CD4-positive, alpha-beta T cell treated with Interleukin-6 for 4 hours (primary cell): ENCODE data around the gene SRGAP1.
"Not testable (repeated sequence)": the region's sequence is repeated elsewhere in the genome, so short reads cannot be mapped to it uniquely, and the experiment has no call there.

ENCODE experiments used
- DNase-seq: peaks from one replicate; pipeline ENCODE4 v3.0.0-alpha.2; 2020; ENCODE audit warnings: mixed read lengths

SRGAP1 gene

DNA sequence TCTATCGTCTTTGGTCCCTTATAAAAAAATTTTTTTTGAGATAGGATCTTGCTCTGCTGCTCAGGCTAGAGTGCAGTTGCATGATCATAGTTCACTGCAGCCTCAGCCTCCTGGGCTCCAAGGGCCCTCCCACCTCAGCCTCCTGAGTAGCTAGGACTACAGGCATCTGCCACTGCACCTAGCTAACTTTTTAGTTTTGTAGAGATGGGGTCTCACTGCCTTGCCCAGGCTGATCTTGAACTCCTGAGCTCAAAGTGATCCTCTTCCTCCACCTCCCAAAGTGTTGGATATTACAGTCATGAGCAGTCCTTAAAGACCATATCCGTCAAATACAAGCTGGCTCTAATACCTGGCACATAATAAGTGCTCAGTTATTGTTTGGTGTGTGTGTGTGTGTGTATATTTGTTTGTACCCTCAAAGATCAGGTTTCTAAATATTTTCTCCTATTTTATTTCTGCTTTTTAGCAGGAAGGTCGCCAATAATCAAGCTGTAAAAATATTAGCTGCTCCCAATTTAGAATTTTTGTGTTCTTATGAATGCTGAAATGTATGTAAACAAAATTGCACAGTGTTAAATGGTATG lies 30.5 kb downstream of the SRGAP1 start:
- no peak for DNase-seq

- DNase-seq: no peak
These were observed 31.2 kb downstream of the SRGAP1 start for GRCh38 chr12:63875703-63876102.

- no peak for DNase-seq
These were observed 32.5 kb downstream of the SRGAP1 start for GRCh38 chr12:63876980-63877379.

GRCh38 chr12:63877693-63878092 lies 33.2 kb downstream of the SRGAP1 start:
- DNase-seq: no peak

GRCh38 chr12:63880235-63880634 lies 35.7 kb downstream of the SRGAP1 start:
- DNase-seq: not testable (repeated sequence)

DNA sequence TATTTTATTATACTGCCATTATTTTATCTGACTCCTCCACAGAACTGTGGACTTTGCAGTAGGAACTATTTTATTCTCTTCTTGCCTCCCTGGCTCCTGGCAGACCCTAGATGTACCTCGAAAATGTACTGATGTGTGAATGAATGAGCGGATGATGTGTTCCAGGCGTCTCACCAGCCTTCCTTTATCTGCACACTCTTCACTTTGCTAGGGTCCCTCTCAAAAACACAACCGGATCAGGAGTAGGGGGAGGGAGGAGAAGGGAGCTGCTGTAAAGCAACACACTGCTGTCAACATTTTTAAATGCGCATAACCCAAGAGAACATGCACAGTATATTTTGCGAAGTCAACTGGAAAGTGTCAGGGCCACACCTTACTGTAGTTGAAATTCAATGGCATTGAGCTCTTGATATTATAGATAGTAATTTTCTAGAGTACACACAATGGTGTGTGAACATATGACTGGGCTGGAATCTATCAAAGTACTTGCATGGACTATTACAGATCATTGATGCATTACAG lies 36.3 kb downstream of the SRGAP1 start:
- DNase-seq: no peak

DNA sequence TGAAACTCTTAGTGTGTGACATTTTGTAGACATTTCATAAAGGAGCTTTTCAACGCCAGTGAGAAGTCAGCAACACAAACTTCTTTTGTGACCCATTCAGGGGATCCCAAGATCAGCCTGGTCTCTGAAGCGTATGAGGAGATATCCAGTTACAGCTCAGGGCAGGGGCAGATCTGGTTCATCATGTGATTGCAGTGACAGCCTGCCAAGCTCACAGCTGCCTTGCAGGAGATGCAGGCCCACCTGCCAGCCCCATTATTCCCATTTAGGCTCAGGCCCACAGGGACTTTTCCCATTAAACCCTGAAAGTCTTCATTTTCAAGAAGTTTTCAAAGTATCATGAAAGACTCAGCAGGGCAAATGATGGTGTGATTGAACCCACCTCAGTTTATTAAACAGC lies 38.3 kb downstream of the SRGAP1 start:
- DNase-seq: no peak

- DNase-seq: no peak
These were observed 40.9 kb downstream of the SRGAP1 start for GRCh38 chr12:63885401-63885800.

- DNase-seq: no peak
These were observed 44.6 kb downstream of the SRGAP1 start for GRCh38 chr12:63888908-63889635.

DNA sequence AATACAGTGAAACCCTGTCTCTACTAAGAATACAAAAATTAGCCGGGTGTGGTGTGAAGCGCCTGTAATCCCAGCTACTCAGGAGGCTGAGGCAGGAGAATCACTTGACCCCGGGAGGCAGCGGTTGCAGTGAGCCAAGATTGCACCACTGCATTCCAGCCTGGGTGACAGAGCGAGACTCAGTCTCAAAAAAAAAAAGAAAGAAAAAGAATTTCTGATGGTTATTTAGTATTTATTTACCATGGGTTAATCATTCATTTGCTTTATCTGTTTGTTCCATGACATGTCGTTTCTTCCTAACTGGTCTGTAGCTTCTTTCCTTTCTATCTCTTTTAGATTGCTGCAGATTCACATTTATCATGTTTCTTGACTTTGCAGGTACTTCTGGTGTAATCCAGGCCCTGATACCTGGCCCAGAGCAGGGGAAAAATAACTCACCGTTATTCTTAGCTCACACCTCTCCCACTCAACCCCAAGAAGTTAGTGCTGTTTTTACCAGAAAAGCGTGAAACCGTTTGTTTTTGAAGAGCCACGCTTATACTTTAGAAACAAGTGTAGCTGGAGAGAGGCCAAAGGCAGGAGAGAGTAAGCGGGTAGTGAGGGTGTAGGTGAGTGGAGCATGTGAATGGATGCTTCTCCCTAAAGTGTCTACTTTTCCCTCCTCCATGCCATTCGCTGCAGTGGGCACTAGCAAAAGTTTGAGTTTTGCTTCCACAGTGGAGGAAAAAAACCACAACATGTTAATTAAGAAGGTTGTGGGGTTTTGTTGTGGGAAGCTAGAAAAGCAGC lies 45.4 kb downstream of the SRGAP1 start:
- DNase-seq: no peak

DNA sequence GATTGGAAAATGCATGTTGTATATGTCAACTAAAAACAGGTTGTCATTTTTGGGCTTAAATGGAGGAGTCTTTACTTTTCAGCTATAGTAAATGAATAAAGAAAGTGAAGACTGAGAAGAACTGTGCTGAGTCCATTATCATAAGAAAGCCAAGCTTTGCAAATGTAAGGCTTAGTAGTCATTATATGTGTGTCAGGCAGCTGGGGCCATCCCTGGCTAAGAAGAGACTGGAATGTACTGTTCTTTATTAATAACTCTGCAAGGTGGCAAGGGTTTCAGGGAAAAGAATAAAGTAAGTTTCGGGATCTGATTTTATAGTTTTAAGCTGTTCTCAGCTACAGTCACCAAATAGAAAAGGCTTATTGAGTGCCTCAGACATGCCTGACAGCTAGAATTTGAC lies 48.7 kb downstream of the SRGAP1 start:
- no peak for DNase-seq

- no peak for DNase-seq
These were observed 49.6 kb downstream of the SRGAP1 start for GRCh38 chr12:63894132-63894531.

GRCh38 chr12:63895841-63896240 lies 51.3 kb downstream of the SRGAP1 start:
- DNase-seq: no peak

- DNase-seq: no peak
These were observed 53.4 kb downstream of the SRGAP1 start for GRCh38 chr12:63897931-63898330.

DNA sequence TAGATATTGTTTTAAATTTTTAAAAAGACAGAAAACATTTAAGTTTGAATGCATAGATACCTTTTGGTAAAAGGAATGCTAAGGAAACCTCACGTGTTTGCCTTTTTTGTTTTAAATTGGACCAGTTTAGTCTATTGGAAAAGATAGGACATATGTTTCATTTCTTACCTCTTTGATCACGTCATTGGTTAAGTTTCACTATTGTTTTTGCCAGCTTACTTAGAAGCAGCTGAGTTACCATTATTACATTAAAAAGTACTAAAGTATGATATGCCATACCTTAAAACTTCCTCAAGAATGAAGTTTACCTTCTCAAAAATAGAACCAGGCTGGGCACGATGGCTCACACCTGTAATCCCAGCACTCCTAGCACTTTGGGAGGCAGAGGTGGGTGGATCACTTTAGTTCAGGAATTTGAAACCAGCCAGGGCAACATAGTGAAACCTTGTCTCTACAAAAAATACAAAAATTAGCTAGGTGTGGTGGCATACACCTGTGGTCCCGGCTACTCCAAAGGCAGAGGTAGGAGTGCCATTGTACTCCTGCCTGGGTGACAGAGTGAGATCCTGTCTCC lies 54.4 kb downstream of the SRGAP1 start:
- DNase-seq: no peak

DNA sequence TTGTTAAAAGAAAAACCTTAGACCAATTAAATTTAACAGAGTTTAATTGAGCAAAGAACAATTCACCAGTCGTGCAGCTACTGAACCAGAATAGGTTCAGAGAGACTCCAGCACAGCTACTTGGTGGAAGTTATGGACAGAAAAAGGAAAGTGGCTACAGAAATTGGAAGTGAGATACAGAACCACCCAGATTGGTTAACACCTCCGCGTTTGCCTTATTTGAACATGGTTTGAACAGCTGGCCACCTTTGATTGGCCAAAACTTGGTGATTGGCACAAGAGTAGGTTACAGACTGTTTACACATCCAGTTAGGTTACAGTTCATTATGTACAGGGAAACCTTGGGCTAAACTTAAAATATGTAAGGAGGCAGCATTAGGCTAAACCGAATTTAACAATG lies 54.9 kb downstream of the SRGAP1 start:
- no peak for DNase-seq

DNA sequence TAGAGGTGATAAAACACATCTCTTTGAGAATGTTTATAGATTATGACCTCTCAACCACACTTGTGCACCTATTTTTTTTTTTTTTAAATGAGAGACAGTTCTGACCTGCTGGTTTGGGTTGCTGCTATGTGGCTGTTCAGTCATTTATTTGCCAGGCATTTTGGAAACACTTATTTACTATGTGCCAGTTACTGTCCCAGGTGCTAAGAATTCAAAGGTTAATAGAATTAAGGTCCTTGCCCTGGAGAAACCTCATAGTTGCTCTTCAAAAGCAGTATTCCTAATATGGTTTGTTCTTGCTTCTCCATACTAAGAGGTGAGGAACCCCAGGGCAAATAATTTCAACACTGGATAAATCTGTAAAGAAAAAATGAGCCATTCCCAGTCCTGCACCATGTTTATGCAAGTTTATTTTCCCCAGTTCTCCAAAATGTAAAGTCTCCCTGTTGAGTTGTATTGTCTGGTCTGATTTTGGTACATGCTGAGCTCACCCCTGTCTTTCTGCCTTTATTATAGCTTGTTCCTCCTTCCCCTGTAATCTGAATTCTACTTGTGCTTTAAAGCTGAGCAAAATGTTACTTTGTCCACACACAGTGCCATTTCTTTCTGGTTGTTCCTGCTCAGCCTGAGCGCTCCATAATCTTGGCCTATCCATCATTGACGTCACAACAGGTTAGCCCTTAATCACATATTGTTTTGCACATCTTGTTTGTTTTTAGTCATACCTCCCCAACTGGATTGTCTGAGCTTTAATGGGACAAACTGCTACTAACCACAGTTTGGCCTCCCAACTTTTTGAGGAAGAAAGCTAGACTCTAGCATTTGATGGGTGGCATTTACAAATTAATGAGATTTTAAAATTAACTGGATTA lies 56.7 kb downstream of the SRGAP1 start:
- no peak for DNase-seq

DNA sequence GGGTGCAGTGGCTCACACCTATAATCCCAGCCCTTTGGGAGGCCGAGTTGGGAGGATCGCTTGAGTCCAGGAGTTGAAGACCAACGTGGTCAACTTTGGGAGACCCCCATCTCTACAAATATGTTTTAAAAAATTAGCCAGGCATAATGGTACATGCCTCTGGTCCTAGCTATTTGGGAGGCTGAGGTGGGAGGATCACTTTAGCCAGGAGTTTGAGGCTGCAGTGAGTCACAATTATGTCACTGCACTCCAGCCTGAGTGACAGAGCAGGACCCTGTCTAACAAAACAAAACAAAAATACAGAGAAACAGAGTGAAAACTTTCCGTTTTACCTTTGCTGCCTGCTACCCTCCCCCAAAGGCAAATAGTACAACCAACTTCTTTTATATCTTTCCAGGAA lies 60.2 kb downstream of the SRGAP1 start:
- DNase-seq: no peak

GRCh38 chr12:63905544-63905943 lies 61.0 kb downstream of the SRGAP1 start:
- no peak for DNase-seq

DNA sequence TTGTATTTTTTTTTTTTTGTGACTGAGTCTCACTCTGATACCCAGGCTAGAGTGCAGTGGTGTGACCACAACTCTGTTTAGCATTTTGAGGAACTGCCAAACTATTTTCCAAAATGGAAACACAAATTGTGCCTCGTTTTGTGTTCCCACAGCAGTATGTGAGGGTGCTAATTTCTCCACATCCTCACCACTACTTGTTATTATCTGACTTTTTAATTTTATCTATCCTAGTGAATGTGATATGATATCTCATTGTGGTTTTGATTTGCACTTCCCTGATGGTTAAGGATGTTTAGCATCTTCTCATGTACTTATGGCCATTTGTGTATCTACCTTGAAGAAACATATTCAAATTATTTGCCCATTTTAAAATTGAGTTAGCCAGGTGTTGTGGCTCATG lies 62.4 kb downstream of the SRGAP1 start:
- DNase-seq: no peak

- DNase-seq: no peak
These were observed 63.1 kb downstream of the SRGAP1 start for GRCh38 chr12:63907561-63907960.

GRCh38 chr12:63909746-63910145 lies 65.2 kb downstream of the SRGAP1 start:
- DNase-seq: no peak
